ENCODE data around the gene FOXC1. TPM values are rescaled to one million over a fixed set of nuclear protein-coding genes. Genes with fewer than 3 reads are reported as not detected.

The FOXC1 gene
- total and polyA plus RNA-seq, 2 of the 13 experiments (the other 11 are each of a cell fraction or from before 2014, with no cell fraction given) = 0.44 to 0.55 TPM

DNA sequence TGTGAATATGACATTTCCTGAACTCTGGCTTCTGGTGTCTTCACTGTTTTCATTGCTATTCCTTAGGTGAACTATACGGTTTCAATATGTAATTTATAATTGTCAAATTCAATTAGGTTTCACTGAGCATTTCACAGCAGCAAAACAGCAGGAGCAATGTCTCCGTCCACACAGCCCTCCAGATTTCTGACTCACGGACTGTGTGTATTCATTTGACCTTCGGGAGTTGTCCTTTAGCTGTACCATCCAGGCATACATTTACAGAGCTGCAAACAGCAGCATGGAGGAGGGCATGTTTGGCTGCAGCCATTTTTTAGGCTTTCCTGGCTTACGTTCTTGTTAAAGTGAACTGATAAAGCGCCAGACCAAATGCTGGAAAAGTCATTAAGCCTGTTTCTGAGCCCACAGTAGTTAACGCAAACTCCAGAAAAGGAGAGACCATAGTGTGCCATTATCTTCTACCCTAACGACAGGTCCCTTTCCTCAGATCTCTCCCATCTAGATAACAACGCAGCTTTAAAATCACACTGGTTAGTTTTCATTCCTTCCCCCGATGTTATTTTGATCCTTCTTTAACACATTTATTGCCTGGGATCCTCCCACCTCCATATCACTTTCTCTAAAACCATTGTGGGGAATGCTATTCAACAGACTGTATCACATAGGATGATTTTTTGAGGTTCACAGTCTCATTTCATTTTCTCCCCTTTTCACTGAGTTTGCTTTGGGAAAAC is 18.3 kb downstream of the FOXC1 start (continued):
- TF ChIP-seq SRSF9 (IDR thresholded peaks at IDR 0.05; ENCODE audit: borderline replicate concordance, insufficient read depth, low read depth, low read length, poor library complexity, severe bottlenecking) = no peak
- no peak for TF ChIP-seq PHF21A (CRISPR knock-in tag; IDR thresholded peaks at IDR 0.05)
- TF ChIP-seq KLF11 (CRISPR knock-in tag; IDR thresholded peaks at IDR 0.05) = no peak
- no peak for TF ChIP-seq CREM (IDR thresholded peaks at IDR 0.05)
- TF ChIP-seq CREM (CRISPR knock-in tag; IDR thresholded peaks at IDR 0.05) = no peak
- no peak for TF ChIP-seq ZNF678 (CRISPR knock-in tag; IDR thresholded peaks at IDR 0.05)
- TF ChIP-seq, protein P1, sequence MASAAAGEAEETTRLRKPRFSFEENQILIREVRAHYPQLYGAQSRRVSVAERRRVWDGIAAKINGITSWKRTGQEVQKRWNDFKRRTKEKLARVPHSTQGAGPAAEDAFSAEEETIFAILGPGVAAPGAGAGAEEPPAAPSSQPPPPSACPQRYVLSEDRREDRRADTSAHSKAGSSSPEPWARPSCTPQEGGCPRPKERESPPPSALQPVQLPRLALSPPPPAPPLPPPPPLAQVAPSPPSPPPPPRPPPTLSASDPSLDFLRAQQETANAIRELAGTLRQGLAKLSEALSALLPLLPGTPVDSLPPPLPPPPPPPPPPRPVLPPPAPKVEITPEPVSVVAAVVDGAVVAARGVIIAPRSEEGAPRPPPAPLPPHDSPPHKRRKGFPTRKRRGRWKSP (CRISPR knock-in tag; IDR thresholded peaks at IDR 0.05) = no peak
- no peak for TF ChIP-seq ZNF510 (CRISPR knock-in tag; IDR thresholded peaks at IDR 0.05; ENCODE audit: low read depth)
- TF ChIP-seq RFX5 (IDR thresholded peaks at IDR 0.05; ENCODE audit: low read depth, low read length) = no peak
- no peak for TF ChIP-seq ZNF318 (CRISPR knock-in tag; IDR thresholded peaks at IDR 0.05)
- TF ChIP-seq, protein P2, sequence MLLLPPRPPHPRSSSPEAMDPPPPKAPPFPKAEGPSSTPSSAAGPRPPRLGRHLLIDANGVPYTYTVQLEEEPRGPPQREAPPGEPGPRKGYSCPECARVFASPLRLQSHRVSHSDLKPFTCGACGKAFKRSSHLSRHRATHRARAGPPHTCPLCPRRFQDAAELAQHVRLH (CRISPR knock-in tag; IDR thresholded peaks at IDR 0.05; ENCODE audit: borderline replicate concordance, low read depth) = no peak

Data from HepG2 (cell line).